COR-L47 (cell line): ENCODE data around the gene OPA3.
"Not testable (repeated sequence)": the region's sequence is repeated elsewhere in the genome, so short reads cannot be mapped to it uniquely, and the experiment has no call there.

ENCODE experiments used
- DNase-seq: peaks from one replicate; lab custom pipeline; 2025; lab: John Stamatoyannopoulos, UW

The OPA3 gene

GRCh38 chr19:45522010-45522941 lies 62.3 kb downstream of the OPA3 start:
- DNase-seq, result no peak

- DNase-seq, result no peak
Measured at GRCh38 chr19:45518469-45518826, 66.2 kb downstream of the OPA3 start.

- DNase-seq, result no peak
Measured at GRCh38 chr19:45517641-45518468, 66.7 kb downstream of the OPA3 start.

- DNase-seq, result no peak
Measured at GRCh38 chr19:45517238-45517637, 67.4 kb downstream of the OPA3 start.

DNA sequence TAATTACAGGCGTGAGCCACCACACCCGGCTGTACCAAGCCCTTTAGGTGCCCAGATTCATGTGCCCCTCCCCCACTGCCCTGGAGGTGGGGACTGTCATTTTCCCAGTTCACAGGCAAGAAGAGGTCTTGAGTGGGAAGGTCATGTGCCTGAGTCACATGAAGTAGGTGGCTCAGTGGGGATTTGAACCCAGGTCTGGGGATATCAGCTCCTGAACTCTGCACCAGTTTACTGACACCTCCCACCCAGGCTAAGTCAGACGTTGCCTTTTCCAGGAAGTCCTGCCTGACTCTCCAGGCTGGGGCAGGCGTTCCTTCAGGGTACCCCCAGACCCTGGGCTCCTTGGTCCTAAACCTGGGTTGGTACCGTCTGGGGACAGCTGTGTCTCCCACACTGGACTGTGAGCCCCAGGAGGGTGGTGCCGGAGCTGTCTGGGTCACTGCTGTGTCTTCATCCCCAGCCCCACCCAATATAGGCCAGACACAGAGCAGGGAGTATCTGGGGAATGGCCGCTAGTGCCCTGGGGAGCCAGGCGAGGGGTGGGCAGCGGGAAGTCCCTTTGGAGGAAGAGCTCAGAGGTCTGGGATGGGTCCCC lies 68.7 kb downstream of the OPA3 start:
- DNase-seq, result no peak

DNA sequence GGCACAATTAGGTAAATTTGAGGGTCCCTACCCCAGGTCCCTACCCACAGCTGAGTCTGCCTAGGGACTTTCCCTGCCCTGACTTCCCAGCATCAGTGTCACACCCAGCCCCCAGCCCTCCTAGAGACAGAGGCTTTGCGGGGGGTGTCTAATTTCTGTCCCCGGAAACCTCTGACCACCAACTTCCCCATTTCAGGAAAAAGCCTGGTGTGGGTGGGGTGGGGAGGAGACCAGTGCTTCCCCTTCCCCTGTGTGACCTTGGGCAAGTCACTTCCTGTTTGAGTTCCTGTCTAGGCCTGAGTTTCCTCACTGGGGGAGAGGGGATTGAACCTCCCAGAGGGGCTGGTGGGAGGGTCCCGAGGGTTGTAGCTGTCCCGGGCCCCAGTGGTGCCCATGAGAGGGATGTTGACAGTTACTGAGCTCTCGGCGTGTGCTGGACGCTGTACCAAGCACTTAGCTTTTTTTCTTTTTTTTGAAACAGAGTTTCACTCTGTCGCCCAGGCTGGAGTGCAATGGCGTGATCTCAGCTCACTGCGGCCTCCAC lies 69.4 kb downstream of the OPA3 start:
- DNase-seq, result no peak

DNA sequence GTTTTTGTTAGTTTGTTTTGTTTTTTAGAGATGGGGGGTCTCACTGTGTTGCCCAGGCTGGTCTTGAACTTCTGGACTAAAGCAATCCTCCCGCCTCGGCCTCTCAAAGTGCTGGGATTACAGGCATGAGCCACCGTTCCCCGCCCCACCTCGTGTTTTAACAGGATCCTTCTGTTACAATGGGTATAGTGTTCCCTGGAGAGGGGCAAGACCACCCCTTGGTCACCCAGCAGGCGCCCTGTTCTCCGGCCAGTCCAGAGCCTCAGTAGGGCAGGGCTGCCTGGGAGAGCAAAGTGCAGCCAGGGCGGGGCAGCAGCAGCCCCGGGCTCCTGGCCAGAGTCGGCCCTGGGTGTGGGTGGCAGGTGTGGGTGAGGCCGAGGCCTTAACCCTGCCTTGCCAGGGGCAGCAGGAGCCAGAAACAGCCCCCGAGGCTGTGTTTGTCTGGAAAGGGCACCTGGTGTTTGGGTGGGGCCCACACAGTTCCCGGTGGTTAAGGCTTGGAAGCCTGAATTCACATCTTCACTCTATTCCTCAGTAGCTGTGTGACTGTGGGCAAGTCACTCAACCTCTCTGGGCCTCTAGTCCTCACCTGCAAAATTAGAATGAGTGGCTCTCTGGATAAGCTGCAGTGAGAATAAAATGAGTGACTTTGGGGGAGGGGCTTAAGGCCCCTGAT lies 70.1 kb downstream of the OPA3 start:
- DNase-seq, result no peak

DNA sequence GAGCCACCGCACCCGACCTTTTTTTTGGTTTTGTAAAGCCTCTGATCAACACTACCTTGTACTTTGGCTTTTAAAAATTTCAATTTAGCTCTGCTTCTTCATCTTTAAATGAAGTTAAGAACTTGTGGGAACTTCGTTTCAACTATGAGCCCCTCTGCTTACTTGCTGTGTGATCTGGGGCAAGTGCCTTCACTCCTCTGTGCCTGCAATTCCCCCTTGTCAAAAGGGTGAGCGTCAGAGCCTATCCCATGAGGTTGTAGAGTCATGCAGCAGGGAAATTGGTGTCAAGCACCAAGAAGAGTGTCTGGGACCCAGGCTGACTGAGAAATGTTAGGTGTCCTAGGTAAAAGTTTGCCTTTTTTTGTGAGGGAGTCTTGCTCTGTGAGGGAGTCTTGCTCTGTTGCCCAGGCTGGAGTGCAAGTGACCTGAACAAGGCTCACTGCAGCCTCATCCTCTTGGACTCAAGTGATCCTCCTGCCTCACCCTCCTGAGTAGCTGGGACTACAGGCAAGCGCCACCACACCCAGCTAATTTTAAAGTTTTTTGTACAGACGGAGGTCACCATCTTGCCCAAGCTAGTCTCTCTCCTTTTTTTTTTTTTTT lies 71.6 kb downstream of the OPA3 start:
- DNase-seq, result no peak

GRCh38 chr19:45511074-45511473 lies 73.5 kb downstream of the OPA3 start:
- no peak for DNase-seq

GRCh38 chr19:45510352-45510751 lies 74.2 kb downstream of the OPA3 start:
- DNase-seq, result not testable (repeated sequence)

- DNase-seq, result no peak
Measured at GRCh38 chr19:45509692-45510015, 74.9 kb downstream of the OPA3 start.

- peak; percentile 48 for DNase-seq
Measured at GRCh38 chr19:45508861-45509691, 75.5 kb downstream of the OPA3 start.

GRCh38 chr19:45508417-45508860 lies 76.2 kb downstream of the OPA3 start:
- DNase-seq, result peak; percentile 73

DNA sequence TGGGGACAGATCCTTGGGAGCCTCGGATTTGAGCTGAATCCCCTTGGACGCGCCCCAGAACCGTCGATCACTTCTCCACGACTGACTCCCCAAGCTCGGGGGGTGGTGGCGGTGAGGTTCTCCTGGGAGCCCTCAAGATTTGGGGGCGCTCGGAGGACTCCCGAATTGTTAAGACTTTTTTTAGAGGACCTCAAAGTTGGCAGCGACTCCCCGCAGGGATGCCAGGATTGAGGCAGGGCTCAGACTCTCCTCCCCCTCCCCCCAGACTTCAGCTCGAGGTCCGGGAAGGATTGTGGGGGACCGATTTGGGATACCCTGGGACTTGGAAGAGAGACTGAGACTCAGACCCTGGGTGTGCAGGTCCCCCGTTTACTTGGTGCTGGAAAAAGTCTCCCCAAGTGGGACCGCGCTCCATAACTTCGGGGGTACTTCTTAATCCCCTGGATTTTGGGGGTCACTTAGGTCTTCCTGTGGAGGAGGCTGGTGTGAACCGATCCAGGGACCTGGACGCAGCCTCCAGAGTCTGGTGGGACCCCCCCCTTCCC lies 76.7 kb downstream of the OPA3 start:
- DNase-seq, result no peak

DNA sequence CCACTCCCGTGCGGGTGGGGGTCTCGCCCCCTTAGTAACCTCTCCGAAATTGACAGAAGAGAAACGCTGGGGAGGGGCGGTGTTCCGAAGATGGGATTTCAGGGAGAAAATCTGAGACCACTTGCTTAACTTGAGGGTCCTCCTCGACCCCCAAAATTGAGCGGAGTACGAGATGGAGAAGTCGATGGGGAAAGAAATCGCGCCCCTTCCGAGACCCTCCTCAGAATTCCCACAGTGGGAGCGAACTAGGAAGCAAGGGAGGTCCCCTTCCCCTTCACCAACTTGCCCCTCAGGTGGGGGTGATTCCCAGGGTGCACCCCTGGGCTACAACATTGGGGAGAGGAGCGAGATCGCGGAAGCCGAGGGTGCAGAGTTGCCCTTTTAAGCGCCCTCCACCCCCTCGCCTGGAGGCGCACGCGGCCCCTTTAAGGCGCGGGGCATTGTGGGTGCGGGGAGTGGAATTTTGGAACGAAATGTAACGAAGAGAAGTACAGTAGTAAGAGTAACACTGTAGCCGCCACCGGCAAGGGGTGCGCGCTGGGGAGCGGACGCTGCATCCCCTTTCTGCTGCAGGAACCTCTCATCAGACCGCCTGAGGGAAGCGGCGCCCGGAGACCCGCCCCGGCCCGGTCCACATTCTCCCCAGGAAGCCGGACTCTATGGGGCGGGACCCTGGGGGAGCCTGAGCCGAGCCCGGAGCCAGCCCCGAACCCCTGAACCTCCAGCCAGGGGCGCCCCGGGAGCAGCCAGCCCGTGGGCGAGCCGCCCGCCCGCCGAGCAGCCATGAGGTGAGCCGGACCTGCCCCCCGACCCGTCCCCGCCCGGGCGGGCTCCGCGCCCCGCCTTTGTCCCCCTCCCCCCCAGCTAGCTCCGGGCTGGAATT lies 77.4 kb downstream of the OPA3 start, which contains the start of gene VASP:
VASP (plus strand) TSS at position 491 of the 883 bp plus-strand sequence; CDS start at position 784, 293 bp downstream.
- peak; percentile 44 for DNase-seq

DNA sequence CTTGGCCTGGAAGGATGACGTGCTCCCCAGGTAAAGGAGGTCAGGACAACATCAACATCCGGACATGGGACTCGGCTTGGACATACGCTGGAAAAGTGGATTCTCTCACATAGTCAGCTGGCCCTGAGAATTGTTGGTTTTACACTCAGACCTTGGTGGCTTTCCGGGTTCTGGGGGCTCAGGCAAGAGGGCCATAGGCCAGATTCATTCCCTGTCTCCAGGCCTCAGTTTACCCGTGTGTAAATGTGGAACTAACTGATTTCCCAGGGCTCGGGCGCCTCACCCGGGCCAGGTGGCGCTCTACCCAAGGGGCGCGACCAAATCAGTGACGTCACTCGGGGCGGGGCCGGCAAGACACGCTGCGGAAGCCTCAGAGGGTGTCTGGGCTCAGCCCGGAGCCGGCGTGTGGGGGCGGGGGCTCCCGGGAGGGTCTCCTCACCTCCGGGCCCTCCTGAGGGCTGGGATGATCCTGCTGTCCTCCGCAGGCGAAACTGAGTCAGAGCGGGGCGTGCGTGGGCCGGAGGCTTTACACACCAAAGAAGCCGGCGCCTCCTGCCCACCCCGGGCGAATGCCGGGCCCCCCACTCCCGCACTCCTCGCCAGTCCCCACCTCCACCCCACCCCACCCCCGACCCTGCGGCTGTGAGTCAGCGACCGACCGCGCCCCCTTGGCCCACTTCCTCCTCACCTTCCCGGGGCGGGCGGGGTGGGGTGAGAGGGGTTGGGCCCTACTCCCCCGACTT lies 78.2 kb downstream of the OPA3 start:
- peak; percentile 80 for DNase-seq

GRCh38 chr19:45505996-45506245 lies 78.7 kb downstream of the OPA3 start:
- no peak for DNase-seq

DNA sequence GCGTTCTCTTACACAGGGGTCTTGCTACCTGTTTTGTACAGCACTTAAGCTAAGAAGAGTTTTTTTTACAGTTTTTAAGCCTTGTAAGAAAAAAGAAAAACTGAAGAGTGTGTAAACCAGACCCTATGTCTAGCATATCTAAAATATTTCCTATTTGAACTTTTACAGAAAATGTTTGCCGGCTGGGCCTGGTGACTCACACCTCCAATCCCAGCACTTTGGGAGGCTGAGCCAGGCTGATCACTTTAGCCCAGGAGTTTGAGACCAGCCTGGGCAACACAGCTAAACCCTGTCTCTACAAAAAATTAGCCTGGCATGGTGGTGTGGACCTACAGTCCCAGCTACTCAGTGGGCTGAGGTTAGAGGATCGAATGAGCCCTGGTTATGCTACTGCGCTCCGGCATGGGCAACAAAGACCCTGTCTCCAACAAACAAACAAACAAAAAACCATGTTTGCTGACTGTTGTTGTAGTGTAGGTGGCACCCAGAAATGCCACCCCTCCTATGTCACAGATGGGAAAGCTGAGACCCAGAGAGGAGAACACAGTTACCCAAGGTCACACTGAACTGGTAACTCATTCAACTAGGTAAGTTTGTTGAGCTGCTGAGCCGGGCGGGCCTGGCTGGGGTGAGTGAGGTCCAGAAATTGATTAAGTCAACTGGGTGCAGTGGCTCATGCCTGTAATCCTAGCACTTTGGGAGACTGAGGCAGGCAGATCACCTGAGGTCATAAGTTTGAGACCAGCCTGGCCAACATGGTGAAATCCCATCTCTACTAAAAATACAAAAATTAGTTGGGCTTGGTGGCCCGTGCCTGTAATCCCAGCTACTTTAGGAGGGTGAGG lies 79.2 kb downstream of the OPA3 start:
- no peak for DNase-seq
